H1 (cell line): ENCODE measurements around the gene ADD3. TPM values are rescaled to one million over a fixed set of nuclear protein-coding genes. Genes with fewer than 3 reads are reported as not detected.

ENCODE experiments used
- CTCF ChIA-PET: fragments of 300-600 bp; sonication (Branson Sonifier 250); formaldehyde crosslinking; loops from one replicate; lab custom pipeline; 2021; ENCODE audit not compliant: partially characterized antibody; lab: Charles Lee
- POLR2A ChIA-PET: fragments of 300-600 bp; sonication (Branson Sonifier 250); formaldehyde crosslinking; loops from one replicate; lab custom pipeline; 2021; ENCODE audit warnings: inconsistent platforms; ENCODE audit not compliant: partially characterized antibody; lab: Charles Lee
- DNase-seq, 2 experiments: peaks; one replicate each; pipeline versions ENCODE4 v3.0.0 to v3.0.0-alpha.2; 2010 to 2022; ENCODE audit warnings: low spot score in 2 of 2, low read depth in 1 of 2, mixed read lengths in 1 of 2
- FAIRE-seq: peaks from 2 replicates; lab custom pipeline; 2011; peaks lifted over from hg19 to GRCh38; lab: Jason Lieb, UNC
- H2AFZ ChIP-seq: 2 replicates; pipeline ENCODE4 v1.8.1; 2012; ENCODE audit warnings: low read length, inconsistent platforms
- H2AK5ac ChIP-seq: 2 replicates; pipeline ENCODE4 v1.6.1; 2013; ENCODE audit warnings: low read depth, low read length
- H2BK120ac ChIP-seq: replicated peaks from 2 replicates; pipeline ENCODE3; 2013; ENCODE audit warnings: low read depth, low read length, inconsistent platforms
- H2BK12ac ChIP-seq: 2 replicates; pipeline ENCODE4 v1.6.1; 2013; ENCODE audit warnings: low read depth, low read length
- H2BK15ac ChIP-seq: 2 replicates; pipeline ENCODE4 v1.6.1; 2013; ENCODE audit warnings: low read length
- H2BK20ac ChIP-seq: 2 replicates; pipeline ENCODE4 v1.6.1; 2013; ENCODE audit warnings: low read length
- H2BK5ac ChIP-seq: 2 replicates; pipeline ENCODE4 v1.6.1; 2013; ENCODE audit warnings: low read depth, low read length
- H3K14ac ChIP-seq: 2 replicates; pipeline ENCODE4 v1.6.1; 2013; ENCODE audit warnings: inconsistent platforms; ENCODE audit not compliant: insufficient read length
- H3K18ac ChIP-seq: 2 replicates; pipeline ENCODE4 v1.6.1; 2013; ENCODE audit warnings: low read length; ENCODE audit errors: extremely low read depth
- H3K23ac ChIP-seq: 2 replicates; pipeline ENCODE4 v1.6.1; 2013; ENCODE audit warnings: inconsistent platforms; ENCODE audit not compliant: insufficient read length
- H3K23me2 ChIP-seq: 2 replicates; pipeline ENCODE4 v1.6.1; 2013; ENCODE audit warnings: low read depth, low read length
- H3K27ac ChIP-seq: 2 replicates; pipeline ENCODE4 v1.6.1; 2011; ENCODE audit warnings: low read depth, low read length, inconsistent platforms
- H3K27me3 ChIP-seq, 4 experiments: replicated peaks in 1 of 4; 1 replicate in 1 of 4; 2 replicates in 3 of 4; pipeline versions ENCODE4 v1.6.1 to v1.8.1; 2011 to 2013; ENCODE audit warnings: low read length in 3 of 4, mild to moderate bottlenecking in 3 of 4, inconsistent platforms in 2 of 4, mixed read lengths in 2 of 4, moderate library complexity in 1 of 4; ENCODE audit not compliant: control insufficient read depth in 3 of 4, insufficient read depth in 3 of 4; ENCODE audit errors: extremely low read depth in 1 of 4
- H3K36me3 ChIP-seq, 4 experiments: 2 replicates each; pipeline versions ENCODE4 v1.6.1 to v1.8.1; 2011 to 2013; ENCODE audit warnings: mild to moderate bottlenecking in 4 of 4, low read length in 3 of 4, moderate library complexity in 2 of 4, control low read depth in 1 of 4, inconsistent platforms in 1 of 4; ENCODE audit not compliant: insufficient read depth in 4 of 4, control insufficient read depth in 2 of 4
- H3K4ac ChIP-seq: replicated peaks from 2 replicates; pipeline ENCODE3; 2013; ENCODE audit warnings: low read length, low read depth, mixed read lengths, inconsistent platforms; ENCODE audit not compliant: insufficient read length
- H3K4me1 ChIP-seq, 4 experiments: replicated peaks in 1 of 4; 1 replicate in 1 of 4; 2 replicates in 3 of 4; pipeline versions ENCODE4 v1.6.1 to v1.8.1; 2011 to 2013; ENCODE audit warnings: low read length in 3 of 4, inconsistent platforms in 2 of 4, mixed read lengths in 1 of 4; ENCODE audit not compliant: insufficient read depth in 4 of 4, control insufficient read depth in 3 of 4
- H3K4me2 ChIP-seq, 2 experiments: 2 replicates each; pipeline versions ENCODE4 v1.6.1 to v1.8.1; 2011 to 2013; ENCODE audit warnings: low read depth in 2 of 2, low read length in 2 of 2, control low read depth in 1 of 2, inconsistent platforms in 1 of 2, mild to moderate bottlenecking in 1 of 2; ENCODE audit not compliant: insufficient read depth in 1 of 2
- H3K4me3 ChIP-seq, 4 experiments: fragments of 200-600, 300-600 bp in 1 of 4; sonication (generic), shearing (Covaris generic), sonication (Bioruptor Twin) in 1 of 4; 2 replicates each; pipeline versions ENCODE4 v1.5.1 to v1.8.1; 2011 to 2016; ENCODE audit warnings: low read length in 4 of 4, low read depth in 3 of 4, control low read depth in 2 of 4, inconsistent platforms in 2 of 4, mild to moderate bottlenecking in 2 of 4, mixed read lengths in 1 of 4, moderate library complexity in 1 of 4; ENCODE audit not compliant: insufficient read depth in 2 of 4; ENCODE audit errors: extremely low read depth in 1 of 4
- H3K56ac ChIP-seq: replicated peaks from 2 replicates; pipeline ENCODE3; 2013; ENCODE audit warnings: low read depth, mild to moderate bottlenecking, mixed read lengths, low read length, inconsistent platforms; ENCODE audit not compliant: insufficient read length
- H3K79me1 ChIP-seq: 2 replicates; pipeline ENCODE4 v1.6.1; 2013; ENCODE audit warnings: low read depth, low read length, control low read depth
- H3K79me2 ChIP-seq, 2 experiments: 2 replicates each; pipeline versions ENCODE4 v1.6.1 to v1.8.1; 2012 to 2013; ENCODE audit warnings: low read length in 2 of 2, mild to moderate bottlenecking in 2 of 2, inconsistent platforms in 1 of 2; ENCODE audit not compliant: insufficient read depth in 2 of 2, control insufficient read depth in 1 of 2
- H3K9ac ChIP-seq, 4 experiments: replicated peaks in 1 of 4; 1 replicate in 1 of 4; 2 replicates in 3 of 4; pipeline versions ENCODE4 v1.6.1 to v1.8.1; 2011 to 2013; ENCODE audit warnings: low read depth in 3 of 4, low read length in 3 of 4, control low read depth in 2 of 4, mild to moderate bottlenecking in 2 of 4, moderate library complexity in 2 of 4, inconsistent platforms in 1 of 4; ENCODE audit errors: extremely low read depth in 1 of 4
- H3K9me3 ChIP-seq, 2 experiments: 2 replicates each; pipeline versions ENCODE4 v1.6.1 to v1.8.1; 2012 to 2013; ENCODE audit warnings: mild to moderate bottlenecking in 2 of 2, moderate library complexity in 2 of 2, control low read depth in 1 of 2, inconsistent platforms in 1 of 2, low read depth in 1 of 2, low read length in 1 of 2, mixed read lengths in 1 of 2; ENCODE audit not compliant: insufficient read depth in 2 of 2
- H4K20me1 ChIP-seq, 2 experiments: replicated peaks in 1 of 2; 2 replicates each; pipeline versions ENCODE3 to v1.8.1; 2011 to 2013; ENCODE audit warnings: inconsistent platforms in 2 of 2, low read length in 2 of 2, mild to moderate bottlenecking in 1 of 2; ENCODE audit not compliant: insufficient read depth in 2 of 2, control insufficient read depth in 1 of 2
- H4K5ac ChIP-seq: 2 replicates; pipeline ENCODE4 v1.6.1; 2013; ENCODE audit warnings: low read length, low read depth, mixed read lengths, inconsistent platforms; ENCODE audit not compliant: insufficient read length
- H4K8ac ChIP-seq: 2 replicates; pipeline ENCODE4 v1.8.0; 2013; ENCODE audit warnings: mild to moderate bottlenecking, moderate library complexity, low read length, inconsistent platforms; ENCODE audit not compliant: insufficient read depth; ENCODE audit errors: extremely low read depth
- H4K91ac ChIP-seq: replicated peaks from 2 replicates; pipeline ENCODE3; 2013; ENCODE audit warnings: low read length, mixed read lengths, inconsistent platforms; ENCODE audit not compliant: insufficient read length
- CEBPB ChIP-seq: IDR thresholded peaks from 2 replicates; pipeline ENCODE4 v1.6.1; 2012; ENCODE audit warnings: low read depth, low read length
- CHD2 ChIP-seq: IDR thresholded peaks from 2 replicates; pipeline ENCODE4 v1.6.1; 2012; ENCODE audit warnings: low read length, improper control_type of control experiment
- CTBP2 ChIP-seq: IDR thresholded peaks from 2 replicates; pipeline ENCODE4 v1.7.0; 2011; ENCODE audit warnings: borderline replicate concordance, mild to moderate bottlenecking, moderate library complexity, mixed read lengths, low read length; ENCODE audit not compliant: insufficient read depth, insufficient read length
- EP300 ChIP-seq, 2 experiments: IDR thresholded peaks; 1 replicate in 1 of 2; 2 replicates in 1 of 2; pipeline ENCODE4 v1.6.1; 2011 to 2012; ENCODE audit warnings: low read depth in 2 of 2, low read length in 2 of 2, mild to moderate bottlenecking in 2 of 2, borderline replicate concordance in 1 of 2, inconsistent platforms in 1 of 2, moderate library complexity in 1 of 2
- EZH2 ChIP-seq: fragments of 200-600 bp; sonication (generic); IDR thresholded peaks from 2 replicates; pipeline ENCODE4 v1.7.1; 2012; ENCODE audit warnings: low read depth, mild to moderate bottlenecking, moderate library complexity, low read length, inconsistent platforms; ENCODE audit not compliant: severe bottlenecking
- JUND ChIP-seq: IDR thresholded peaks from 2 replicates; pipeline ENCODE4 v1.6.1; 2011; ENCODE audit warnings: mild to moderate bottlenecking, improper control_type of control experiment, low read length
- KDM4A ChIP-seq: IDR thresholded peaks from one replicate; pipeline ENCODE4 v1.7.1; 2012; ENCODE audit warnings: low read depth, mild to moderate bottlenecking, moderate library complexity, low read length, inconsistent platforms; ENCODE audit not compliant: severe bottlenecking
- NRF1 ChIP-seq: IDR thresholded peaks from 2 replicates; pipeline ENCODE4 v1.6.1; 2011; ENCODE audit warnings: mild to moderate bottlenecking, low read depth, low read length, improper control_type of control experiment
- POU5F1 ChIP-seq: IDR thresholded peaks from 2 replicates; pipeline ENCODE4 v1.6.1; 2011; ENCODE audit warnings: low read depth, mild to moderate bottlenecking, low read length, moderate library complexity
- RFX5 ChIP-seq: IDR thresholded peaks from 2 replicates; pipeline ENCODE4 v1.6.1; 2011; ENCODE audit warnings: low read depth, low read length, improper control_type of control experiment, borderline replicate concordance
- SAP30 ChIP-seq: fragments of 300-600 bp; sonication (generic); IDR thresholded peaks from 2 replicates; pipeline ENCODE4 v1.7.1; 2012; ENCODE audit warnings: low read length, moderate library complexity, mild to moderate bottlenecking, inconsistent platforms; ENCODE audit not compliant: insufficient read depth, insufficient replicate concordance
- SP2 ChIP-seq: IDR thresholded peaks from 2 replicates; pipeline ENCODE4 v1.6.1; 2012; ENCODE audit warnings: mild to moderate bottlenecking, low read length, inconsistent platforms
- SP4 ChIP-seq: IDR thresholded peaks from 2 replicates; pipeline ENCODE4 v1.6.1; 2012; ENCODE audit warnings: low read length, inconsistent platforms
- YY1 ChIP-seq: IDR thresholded peaks from 2 replicates; pipeline ENCODE4 v1.6.1; 2011; ENCODE audit warnings: low read depth, mild to moderate bottlenecking, low read length
- ZNF274 ChIP-seq: IDR thresholded peaks from 2 replicates; pipeline ENCODE4 v1.7.0; 2012; ENCODE audit warnings: low read length, borderline replicate concordance; ENCODE audit errors: extremely low read depth
- WGBS, 2 experiments: shearing (Covaris generic) in 1 of 2; methylation state at CpG; one replicate each; pipeline versions ENCODE4 v1.1.6 to v1.1.7; 2013 to 2015; ENCODE audit warnings: low lambda C conversion rate in 2 of 2, mixed read lengths in 2 of 2, inconsistent platforms in 1 of 2, low coverage in 1 of 2, missing lambda C conversion rate in 1 of 2; ENCODE audit not compliant: insufficient replicate concordance in 2 of 2, insufficient coverage in 1 of 2, insufficient read length in 1 of 2; ENCODE audit errors: extremely low coverage in 1 of 2, missing lambda C conversion rate in 1 of 2; 5-methylcytosine and 5-hydroxymethylcytosine counted together
- polyA plus RNA-seq, 7 experiments: library from polyadenylated mRNA; depleted of rRNA in 3 of 7; stranded (reverse) in 5 of 7; unstranded in 2 of 7; fragments of >200 nt in 5 of 7; fragments of 200-250 nt in 2 of 7; gene quantifications; 1 replicate in 5 of 7; 2 replicates in 1 of 7; 4 replicates in 1 of 7; pipeline versions ENCODE4 v1.2.1 to v1.2.3, GENCODE V29; 2011 to 2013; ENCODE audit warnings: missing spikeins in 2 of 7, mixed read lengths in 2 of 7
- total RNA-seq: library from RNA; stranded (reverse); fragmentation: NEBNext Ultra II Directional; extraction: Animal tissue kit (Norgen Biotek cat#: 25700); gene quantifications from 2 replicates; pipeline ENCODE4 v1.2.1, GENCODE V29; 2021

The ADD3 gene
- total and polyA plus RNA-seq, 2 of the 8 experiments (the other 6 are each of a cell fraction or from before 2014, with no cell fraction given) = 44.7 to 85.6 TPM

DNA sequence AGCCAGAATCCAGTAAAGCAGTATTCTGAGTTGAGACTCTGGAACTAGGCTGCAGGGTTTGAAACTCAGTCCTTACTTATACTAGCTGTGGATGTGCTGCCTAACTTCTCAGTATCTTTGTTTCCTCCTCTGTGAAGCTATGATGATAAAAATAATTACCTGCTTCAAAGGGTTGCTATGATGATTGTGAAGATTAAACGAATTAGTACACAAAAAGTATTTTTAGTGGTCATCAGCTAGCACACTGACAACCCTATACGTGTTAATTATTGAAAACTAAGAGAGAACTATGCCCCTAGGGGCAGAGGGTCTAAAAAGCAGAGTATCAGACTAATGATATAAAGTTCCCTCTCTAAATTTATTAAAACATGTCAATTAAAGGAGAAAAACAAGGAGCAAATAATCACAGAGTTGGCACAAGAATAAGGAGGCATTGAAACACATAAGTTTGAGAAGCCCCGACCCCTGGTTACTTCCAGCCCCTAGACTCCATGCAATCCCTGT lies 34.4 kb upstream of the ADD3 start:
- Histone ChIP-seq H4K5ac (no peak overlapping the region), H4K8ac (no peak overlapping the region), H3K9me3 (no peaks in the 10 kb centered on the region), H4K20me1 (no peaks in the 10 kb centered on the region), H2BK20ac (no peak overlapping the region), H3K9ac (no peak overlapping the region), H3K4me2 (no peak overlapping the region), H3K18ac (no peak overlapping the region), H3K23ac (no peak overlapping the region), H3K14ac (no peak overlapping the region), H4K91ac (no peak overlapping the region), H3K27me3 (no peaks in the 10 kb centered on the region), H3K79me1 (no peaks in the 10 kb centered on the region), H2BK15ac (no peak overlapping the region), H3K36me3 (no peaks in the 10 kb centered on the region), H3K4me3 (no peak overlapping the region), H2BK12ac (no peak overlapping the region), H2BK120ac (no peak overlapping the region), H2AK5ac (no peak overlapping the region), H3K23me2 (no peaks in the 10 kb centered on the region), H3K27ac (no peak overlapping the region), H3K56ac (no peak overlapping the region), H2AFZ (no peak overlapping the region), H2BK5ac (no peak overlapping the region), H3K4ac (no peak overlapping the region), H3K4me1 (peaks cover 0 to 4% (median 0%) of the 10 kb centered on the region in 4 experiments; a peak in 2 of 7 replicates), H3K79me2 (no peaks in the 10 kb centered on the region)
- FAIRE-seq (no peak), DNase-seq (no peak)
- CTCF ChIA-PET = interaction anchor here (0.6 to 3.8 kb wide), 8 partner anchors 9 to 89 kb away, joined by 3 to 18 read pairs (median 4); no protein-coding TSS in a partner anchor
- POLR2A ChIA-PET = no interaction called here
- 85% methylated on average over 3 of the region's 3 CpGs; no CpG with 5 or more reads in 1 of the 2 experiments for WGBS, 2 experiments
- TF ChIP-seq CTBP2 (no peak), NRF1 (no peak), SAP30 (no peak), JUND (no peak), CEBPB (no peak), KDM4A (no peak), CHD2 (no peak), EP300 (IDR thresholded peaks at IDR 0.05; ENCODE audit: borderline replicate concordance in 1 of 2, low read depth in 2 of 2, low read length in 2 of 2) (no peak), SP2 (no peak), SP4 (no peak), POU5F1 (no peak), YY1 (no peak), EZH2 (no peak), RFX5 (no peak), ZNF274 (no peak)
